ENCODE data around the gene PRSS50.

- no peak for TF ChIP-seq CTCF (IDR thresholded peaks at IDR 0.05; ENCODE audit: low read depth, low read length, missing input control)
- no peak for TF ChIP-seq MAX (IDR thresholded peaks at IDR 0.05)
- no peak for TF ChIP-seq TAF1 (conservative IDR thresholded peaks at IDR 0.05)
- no peak for TF ChIP-seq GABPA (IDR thresholded peaks at IDR 0.05 in 1 of 2, conservative IDR thresholded peaks at IDR 0.05 in 1 of 2)
- no peak for TF ChIP-seq HNF4G (IDR thresholded peaks at IDR 0.05)
- no peak for TF ChIP-seq EGR1 (IDR thresholded peaks at IDR 0.05; ENCODE audit: low read depth in 2 of 2)
- TF ChIP-seq, protein P1, sequence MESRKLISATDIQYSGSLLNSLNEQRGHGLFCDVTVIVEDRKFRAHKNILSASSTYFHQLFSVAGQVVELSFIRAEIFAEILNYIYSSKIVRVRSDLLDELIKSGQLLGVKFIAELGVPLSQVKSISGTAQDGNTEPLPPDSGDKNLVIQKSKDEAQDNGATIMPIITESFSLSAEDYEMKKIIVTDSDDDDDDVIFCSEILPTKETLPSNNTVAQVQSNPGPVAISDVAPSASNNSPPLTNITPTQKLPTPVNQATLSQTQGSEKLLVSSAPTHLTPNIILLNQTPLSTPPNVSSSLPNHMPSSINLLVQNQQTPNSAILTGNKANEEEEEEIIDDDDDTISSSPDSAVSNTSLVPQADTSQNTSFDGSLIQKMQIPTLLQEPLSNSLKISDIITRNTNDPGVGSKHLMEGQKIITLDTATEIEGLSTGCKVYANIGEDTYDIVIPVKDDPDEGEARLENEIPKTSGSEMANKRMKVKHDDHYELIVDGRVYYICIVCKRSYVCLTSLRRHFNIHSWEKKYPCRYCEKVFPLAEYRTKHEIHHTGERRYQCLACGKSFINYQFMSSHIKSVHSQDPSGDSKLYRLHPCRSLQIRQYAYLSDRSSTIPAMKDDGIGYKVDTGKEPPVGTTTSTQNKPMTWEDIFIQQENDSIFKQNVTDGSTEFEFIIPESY (IDR thresholded peaks at IDR 0.05), result no peak
Observed at GRCh38 chr3:46700772-46701171, 16.9 kb downstream of the PRSS50 start.

Measured in liver (tissue), 3 donors.